Endothelial cell of umbilical vein (primary cell): ENCODE data around the gene SPCS1. TPM values are rescaled to one million over a fixed set of nuclear protein-coding genes. Genes with fewer than 3 reads are reported as not detected.
A peak's percentile ranks its signal among the peaks of the same experiment; 100 is the strongest.

Experiments
- BruUV-seq: library from RNA; stranded (reverse); fragments of 400-500 nt; replicated peaks from 2 replicates; lab custom pipeline; 2021; lab: Mats Ljungman, UMichigan
- CTCF ChIA-PET: fragments of 300-600, 350-600 bp; sonication (Branson Sonifier 250); formaldehyde crosslinking; loops from one replicate; lab custom pipeline; 2021; ENCODE audit warnings: antibody characterized with exemption, inconsistent platforms; lab: Charles Lee
- POLR2A ChIA-PET: fragments of 300-600, 350-600 bp; sonication (Branson Sonifier 250); formaldehyde crosslinking; loops from one replicate; lab custom pipeline; 2021; ENCODE audit warnings: antibody characterized with exemption, inconsistent platforms; lab: Charles Lee
- DNase-seq: peaks from one replicate; pipeline ENCODE4 v3.0.0-alpha.2; 2011; ENCODE audit warnings: low read depth, low spot score
- FAIRE-seq: peaks from 2 replicates; lab custom pipeline; 2011; peaks lifted over from hg19 to GRCh38; lab: Jason Lieb, UNC
- H2AFZ ChIP-seq: 2 replicates; pipeline ENCODE4 v1.6.0; 2012; ENCODE audit warnings: low read depth, low read length, control low read depth, inconsistent platforms
- H3K27ac ChIP-seq: 2 replicates; pipeline ENCODE4 v1.5.1; 2011; ENCODE audit warnings: low read depth, mild to moderate bottlenecking, control low read depth, low read length, moderate library complexity; ENCODE audit not compliant: insufficient read depth
- H3K27me3 ChIP-seq, 2 experiments: 2 replicates each; pipeline versions ENCODE4 v1.6.0 to v1.6.1; 2011; ENCODE audit warnings: low read length in 2 of 2, mixed read lengths in 1 of 2; ENCODE audit not compliant: control insufficient read depth in 2 of 2, insufficient read depth in 2 of 2
- H3K36me3 ChIP-seq, 2 experiments: 2 replicates in 1 of 2; 3 replicates in 1 of 2; pipeline ENCODE4 v1.5.1; 2011; ENCODE audit warnings: low read length in 2 of 2, mild to moderate bottlenecking in 1 of 2, moderate library complexity in 1 of 2; ENCODE audit not compliant: control insufficient read depth in 2 of 2, insufficient read depth in 2 of 2; ENCODE audit errors: extremely low read depth in 1 of 2
- H3K4me1 ChIP-seq: 3 replicates; pipeline ENCODE4 v1.5.1; 2011; ENCODE audit warnings: mild to moderate bottlenecking, low read length; ENCODE audit not compliant: control insufficient read depth, insufficient read depth; ENCODE audit errors: extremely low read depth
- H3K4me2 ChIP-seq: 2 replicates; pipeline ENCODE4 v1.6.1; 2011; ENCODE audit warnings: low read length, control low read depth, mixed read lengths; ENCODE audit not compliant: insufficient read depth
- H3K4me3 ChIP-seq, 3 experiments: fragments of 200-600 bp in 1 of 3; sonication (generic), shearing (Covaris generic) in 1 of 3; replicated peaks in 1 of 3; 2 replicates each; pipeline ENCODE4 v1.5.1; 2011 to 2016; ENCODE audit warnings: control low read depth in 3 of 3, low read length in 3 of 3, mild to moderate bottlenecking in 2 of 3, inconsistent platforms in 1 of 3, low read depth in 1 of 3, moderate library complexity in 1 of 3; ENCODE audit not compliant: insufficient read depth in 1 of 3
- H3K79me2 ChIP-seq: 2 replicates; pipeline ENCODE4 v1.6.0; 2012; ENCODE audit warnings: low read length, inconsistent platforms; ENCODE audit not compliant: control insufficient read depth, insufficient read depth
- H3K9ac ChIP-seq: replicated peaks from 2 replicates; pipeline ENCODE3; 2011; ENCODE audit warnings: low read length, control low read depth; ENCODE audit not compliant: insufficient read depth; ENCODE audit errors: extremely low read depth
- H3K9me1 ChIP-seq: replicated peaks from 3 replicates; pipeline ENCODE4 v1.6.0; 2011; ENCODE audit warnings: mild to moderate bottlenecking, low read length; ENCODE audit not compliant: control insufficient read depth, insufficient read depth; ENCODE audit errors: extremely low read depth
- H3K9me3 ChIP-seq: replicated peaks from 2 replicates; pipeline ENCODE4 v1.5.1; 2012; ENCODE audit warnings: low read length, inconsistent platforms; ENCODE audit not compliant: control insufficient read depth, insufficient read depth
- H4K20me1 ChIP-seq: replicated peaks from 2 replicates; pipeline ENCODE3; 2011; ENCODE audit warnings: mild to moderate bottlenecking, low read length; ENCODE audit not compliant: control insufficient read depth, insufficient read depth; ENCODE audit errors: extremely low read depth
- CTCF ChIP-seq, 2 donors: IDR thresholded peaks; 1 replicate in 1 of 2; 2 replicates in 1 of 2; pipeline ENCODE4 v1.5.1; 2011; ENCODE audit warnings: low read length in 2 of 2, mild to moderate bottlenecking in 2 of 2, moderate library complexity in 2 of 2, control low read depth in 1 of 2, inconsistent platforms in 1 of 2, low read depth in 1 of 2; ENCODE audit not compliant: insufficient read depth in 1 of 2; ENCODE audit errors: extremely low read depth in 1 of 2
- EZH2 ChIP-seq: IDR thresholded peaks from 2 replicates; pipeline ENCODE4 v1.6.1; 2012; ENCODE audit warnings: borderline replicate concordance, low read depth, mild to moderate bottlenecking, moderate library complexity, low read length, inconsistent platforms; ENCODE audit not compliant: severe bottlenecking
- FOS ChIP-seq: IDR thresholded peaks from 2 replicates; pipeline ENCODE4 v1.6.1; 2011; ENCODE audit warnings: mild to moderate bottlenecking, low read length, moderate library complexity, borderline replicate concordance; ENCODE audit not compliant: insufficient read depth
- GATA2 ChIP-seq: IDR thresholded peaks from 2 replicates; pipeline ENCODE4 v1.7.0; 2011; ENCODE audit warnings: low read depth, mild to moderate bottlenecking, moderate library complexity, mixed read lengths, low read length; ENCODE audit not compliant: insufficient read length, insufficient read depth
- JUN ChIP-seq: IDR thresholded peaks from 2 replicates; pipeline ENCODE4 v1.6.1; 2011; ENCODE audit warnings: borderline replicate concordance, low read depth; ENCODE audit not compliant: insufficient read length, insufficient read depth
- MAX ChIP-seq: IDR thresholded peaks from 2 replicates; pipeline ENCODE4 v1.6.1; 2011; ENCODE audit not compliant: insufficient read depth, insufficient read length
- MYC ChIP-seq: IDR thresholded peaks from one replicate; pipeline ENCODE4 v1.6.1; 2011; ENCODE audit warnings: mild to moderate bottlenecking, low read depth, low read length
- POLR2A ChIP-seq: IDR thresholded peaks from 2 replicates; pipeline ENCODE4 v1.6.1; 2012; ENCODE audit warnings: low read depth, mild to moderate bottlenecking, control low read depth, low read length
- POLR2AphosphoS5 ChIP-seq: IDR thresholded peaks from 2 replicates; pipeline ENCODE4 v1.6.1; 2012; ENCODE audit warnings: low read depth, mild to moderate bottlenecking, control low read depth, low read length, moderate library complexity; ENCODE audit not compliant: insufficient read depth
- dilution Hi-C: fragments of 300-500 bp; cut with MboI; formaldehyde crosslinking; loops from one replicate; pipeline ENCODE4 v1.15.0; 2019; ENCODE audit warnings: low sequenced_read_pairs; ENCODE audit not compliant: extremely low pct_ligation_motif_present
- intact Hi-C: fragments of 100-400 bp; cut with micrococcal nuclease; formaldehyde crosslinking; loops from one replicate; pipeline ENCODE4 v1.10.0; 2022
- polyA plus RNA-seq, 4 experiments: library from polyadenylated mRNA; depleted of rRNA in 3 of 4; stranded (reverse) in 3 of 4; unstranded in 1 of 4; fragments of >200 nt; gene quantifications; 2 replicates each; pipeline versions ENCODE4 v1.2.1 to v1.2.3, GENCODE V29; 2011 to 2012; ENCODE audit warnings: missing spikeins in 1 of 4
- total RNA-seq: library from RNA; stranded (reverse); gene quantifications from 2 replicates; pipeline ENCODE4 v1.2.3, GENCODE V29; 2021

Gene SPCS1
- total and polyA plus RNA-seq, 2 donors (not counting 3 experiments of a cell fraction or from before 2014, with no cell fraction given): 100 to 240 TPM

DNA sequence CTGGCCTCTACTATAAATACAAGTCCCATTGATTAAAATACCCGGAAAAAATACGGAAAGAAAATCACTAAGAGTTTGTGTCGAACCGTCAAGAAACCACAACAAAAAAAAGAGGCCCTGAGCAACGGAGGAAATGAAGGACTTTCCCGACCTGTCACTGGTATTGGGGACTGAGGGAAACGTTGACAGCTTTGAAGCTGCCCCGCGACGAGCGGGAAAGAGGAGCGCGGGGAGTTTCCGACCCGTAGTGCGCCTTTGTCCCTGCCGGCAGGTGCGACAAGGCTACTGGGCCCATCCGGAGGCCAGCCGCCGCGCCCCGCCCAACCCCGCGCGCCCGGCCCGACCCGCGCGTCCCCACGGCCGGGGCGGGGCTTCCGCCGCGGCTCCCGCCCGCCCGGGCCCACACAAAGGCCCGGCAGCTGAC lies 20.6 kb upstream of the SPCS1 start:
- ChIA-PET POLR2A (no interaction called here), CTCF (no interaction called here)
- FAIRE-seq: peak; percentile 4
- H2AFZ ChIP-seq: peak overlapping the region; percentile 67
- no TSS peak for BruUV-seq
- peaks cover 18 to 20% of the 10 kb centered on the region in 2 experiments for H3K36me3 ChIP-seq
- peaks cover 2% of the 10 kb centered on the region for H4K20me1 ChIP-seq
- H3K9me3 ChIP-seq: no peaks in the 10 kb centered on the region
- peak; percentile 61 for DNase-seq
- no peaks in the 10 kb centered on the region for H3K9me1 ChIP-seq
- TF ChIP-seq POLR2A: no peak
- no peak for TF ChIP-seq GATA2
- no peak for TF ChIP-seq EZH2
- no peak for TF ChIP-seq FOS
- no peak for TF ChIP-seq JUN
- no peak for TF ChIP-seq MYC
- no peak for TF ChIP-seq POLR2AphosphoS5
- no peak for TF ChIP-seq CTCF (IDR thresholded peaks at IDR 0.05; ENCODE audit: extremely low read depth in 1 of 2, insufficient read depth in 1 of 2, low read depth in 1 of 2, low read length in 2 of 2)
- TF ChIP-seq MAX: no peak
- H3K9ac ChIP-seq: peak overlapping the region; percentile 98
- intact Hi-C loops: loop anchor here (2.0 to 10.0 kb wide), 2 partner anchors 14 to 210 kb away; no protein-coding TSS in a partner anchor
- dilution Hi-C loops: no loop called here
- peak overlapping the region; percentile 96 for H3K4me2 ChIP-seq
- H3K4me1 ChIP-seq: peaks cover 18% of the 10 kb centered on the region
- peaks cover 92% of the 10 kb centered on the region for H3K79me2 ChIP-seq
- no peaks in the 10 kb centered on the region for H3K27me3 ChIP-seq
- H3K4me3 ChIP-seq: peak overlapping the region; percentile 97 to 99 (median 99)
- peak overlapping the region; percentile 94 for H3K27ac ChIP-seq
